HepG2 (cell line): Measurements from ENCODE around the gene COL8A2. TPM values are rescaled to one million over a fixed set of nuclear protein-coding genes. Genes with fewer than 3 reads are reported as not detected.

Experiments
- ATAC-seq: fragments of 200-7000 bp; cut with Tn5 transposase; 3 replicates; pipeline ENCODE4 v1.9.1; 2020; ENCODE audit warnings: mild to moderate bottlenecking, moderate library complexity
- BruUV-seq: library from RNA; stranded (reverse); fragments of 400-500 nt; replicated peaks from 2 replicates; lab custom pipeline; 2021; lab: Mats Ljungman, UMichigan
- CTCF ChIA-PET: fragments of 300-600 bp; formaldehyde crosslinking; extraction: SDS; loops from one replicate; lab custom pipeline; 2021; ENCODE audit warnings: low total read pairs, inconsistent platforms, low intra/inter-chr PET ratio; lab: Yijun Ruan, JAX
- POLR2A ChIA-PET: fragments of 350-600 bp; sonication (Branson Sonifier 250); formaldehyde crosslinking; loops from one replicate; lab custom pipeline; 2020; ENCODE audit warnings: antibody characterized with exemption, inconsistent platforms; lab: Yijun Ruan, JAX
- DNase-seq: peaks from one replicate; pipeline ENCODE4 v3.0.0-alpha.2; 2015; ENCODE audit warnings: low spot score
- FAIRE-seq: peaks from 3 replicates; lab custom pipeline; 2011; peaks lifted over from hg19 to GRCh38; lab: Jason Lieb, UNC
- H2AFZ ChIP-seq: one replicate; pipeline ENCODE4 v1.6.1; 2011; ENCODE audit warnings: low read length, inconsistent platforms
- H3K27ac ChIP-seq: fragments of 300-600 bp; 3 replicates; pipeline ENCODE4 v1.8.0; 2011; ENCODE audit warnings: mixed run types, mild to moderate bottlenecking, mixed read lengths, low read length, inconsistent platforms; ENCODE audit not compliant: insufficient read depth; ENCODE audit errors: extremely low read length
- H3K27me3 ChIP-seq, 2 experiments: fragments of 200-600 bp in 1 of 2; 2 replicates in 1 of 2; 3 replicates in 1 of 2; pipeline versions ENCODE4 v1.6.0 to v1.8.0; 2011; ENCODE audit warnings: low read length in 2 of 2, mild to moderate bottlenecking in 2 of 2, moderate library complexity in 2 of 2, inconsistent platforms in 1 of 2; ENCODE audit not compliant: insufficient read depth in 2 of 2, control insufficient read depth in 1 of 2
- H3K36me3 ChIP-seq, 2 experiments: fragments of 200-600 bp in 1 of 2; replicated peaks in 1 of 2; 2 replicates in 1 of 2; 3 replicates in 1 of 2; pipeline versions ENCODE4 v1.5.1 to v1.8.0; 2011; ENCODE audit warnings: low read length in 2 of 2, inconsistent platforms in 1 of 2; ENCODE audit not compliant: insufficient read depth in 2 of 2, control insufficient read depth in 1 of 2
- H3K4me1 ChIP-seq: 2 replicates; pipeline ENCODE4 v1.5.1; 2012; ENCODE audit warnings: low read length, inconsistent platforms; ENCODE audit not compliant: insufficient read depth
- H3K4me2 ChIP-seq: 2 replicates; pipeline ENCODE4 v1.6.0; 2011; ENCODE audit warnings: low read depth, low read length, inconsistent platforms
- H3K4me3 ChIP-seq, 3 experiments: fragments of 200-600 bp in 1 of 3; sonication (generic), shearing (Covaris generic) in 1 of 3; replicated peaks in 1 of 3; 2 replicates each; pipeline ENCODE4 v1.5.1; 2011 to 2016; ENCODE audit warnings: low read length in 3 of 3, inconsistent platforms in 2 of 3, low read depth in 2 of 3, mild to moderate bottlenecking in 2 of 3, control low read depth in 1 of 3, mixed read lengths in 1 of 3; ENCODE audit not compliant: insufficient read depth in 1 of 3
- H3K79me2 ChIP-seq: one replicate; pipeline ENCODE4 v1.6.1; 2011; ENCODE audit warnings: low read length, inconsistent platforms; ENCODE audit not compliant: insufficient read depth
- H3K9ac ChIP-seq: 2 replicates; pipeline ENCODE4 v1.6.0; 2011; ENCODE audit warnings: mild to moderate bottlenecking, low read depth, low read length, inconsistent platforms; ENCODE audit not compliant: insufficient read depth
- H3K9me3 ChIP-seq: 2 replicates; pipeline ENCODE4 v1.5.1; 2012; ENCODE audit warnings: mild to moderate bottlenecking, low read length
- H4K20me1 ChIP-seq: 2 replicates; pipeline ENCODE4 v1.6.0; 2011; ENCODE audit warnings: inconsistent platforms, mild to moderate bottlenecking, low read length, moderate library complexity; ENCODE audit not compliant: insufficient read depth
- ADNP ChIP-seq: sonication (generic); formaldehyde crosslinking; IDR thresholded peaks from 2 replicates; pipeline ENCODE4 v1.4.0; 2020; ENCODE audit warnings: missing genetic modification reagents
- ASH2L ChIP-seq: fragments of 300-600, 200-600 bp; sonication (generic); IDR thresholded peaks from 2 replicates; pipeline ENCODE4 v1.7.0; 2017; ENCODE audit warnings: low read depth, mild to moderate bottlenecking, moderate library complexity, mixed read lengths, low read length; ENCODE audit not compliant: insufficient read length
- HNRNPH1 ChIP-seq: fragments of 200-400 bp; formaldehyde crosslinking; optimal IDR thresholded peaks from 2 replicates; pipeline ENCODE3; 2017; ENCODE audit warnings: mild to moderate bottlenecking, low read depth, low read length
- HOXA3 ChIP-seq: sonication (generic); formaldehyde crosslinking; IDR thresholded peaks from 2 replicates; pipeline ENCODE4 v1.5.0; 2020; ENCODE audit warnings: missing genetic modification reagents
- NFKB2 ChIP-seq: sonication (generic); formaldehyde crosslinking; IDR thresholded peaks from 2 replicates; pipeline ENCODE4 v1.4.0; 2020; ENCODE audit warnings: missing genetic modification reagents, borderline replicate concordance
- NRL ChIP-seq: sonication (generic); formaldehyde crosslinking; IDR thresholded peaks from 2 replicates; pipeline ENCODE4 v1.5.0; 2020; ENCODE audit warnings: missing genetic modification reagents, mild to moderate bottlenecking, moderate library complexity, borderline replicate concordance
- ZMYM2 ChIP-seq: sonication (generic); formaldehyde crosslinking; IDR thresholded peaks from 2 replicates; pipeline ENCODE4 v1.8.0; 2022; ENCODE audit warnings: mild to moderate bottlenecking, missing genetic modification reagents
- ZNF337 ChIP-seq: sonication (generic); formaldehyde crosslinking; IDR thresholded peaks from 2 replicates; pipeline ENCODE4 v1.5.1; 2020; ENCODE audit warnings: missing genetic modification reagents, low read depth, mild to moderate bottlenecking, borderline replicate concordance
- ZNF350 ChIP-seq: sonication (generic); formaldehyde crosslinking; IDR thresholded peaks from 2 replicates; pipeline ENCODE4 v1.4.0; 2020; ENCODE audit warnings: mild to moderate bottlenecking, low read depth, missing genetic modification reagents, borderline replicate concordance
- ZNF446 ChIP-seq: sonication (generic); formaldehyde crosslinking; IDR thresholded peaks from 2 replicates; pipeline ENCODE4 v1.5.0; 2020; ENCODE audit warnings: mild to moderate bottlenecking, missing genetic modification reagents
- ZNF546 ChIP-seq: sonication (generic); formaldehyde crosslinking; conservative IDR thresholded peaks from 2 replicates; pipeline ENCODE4 v1.8.1; 2023; ENCODE audit warnings: mild to moderate bottlenecking, missing genetic modification reagents
- ZNF615 ChIP-seq: sonication (generic); formaldehyde crosslinking; IDR thresholded peaks from 2 replicates; pipeline ENCODE4 v1.5.0; 2020; ENCODE audit warnings: mild to moderate bottlenecking, missing genetic modification reagents, borderline replicate concordance
- WGBS: methylation state at CpG from one replicate; pipeline ENCODE4 v1.1.6; 2017; ENCODE audit warnings: low lambda C conversion rate; 5-methylcytosine and 5-hydroxymethylcytosine counted together
- in situ Hi-C: cut with HindIII; loops from 2 replicates; pipeline ENCODE4 v1.10.0; 2017; ENCODE audit warnings: low pct_unique_long_range_greater_than_20kb; ENCODE audit not compliant: extremely low pct_ligation_motif_present
- intact Hi-C: fragments of 100-400 bp; cut with micrococcal nuclease; formaldehyde crosslinking; loops from one replicate; pipeline ENCODE4 v1.10.0; 2022; ENCODE audit not compliant: unreplicated experiment
- polyA plus RNA-seq, 8 experiments: library from polyadenylated mRNA; depleted of rRNA in 3 of 8; stranded (reverse) in 7 of 8; unstranded in 1 of 8; fragments of >200 nt; fragmentation: Illumina TruSeq in 4 of 8; extraction: Trizol in 4 of 8; gene quantifications; 2 replicates each; pipeline versions ENCODE4 v1.2.1 to v1.2.3, GENCODE V29; 2011 to 2016; ENCODE audit warnings: low read depth in 4 of 8, missing spikeins in 1 of 8, mixed read lengths in 1 of 8; ENCODE audit not compliant: insufficient read depth in 1 of 8
- total RNA-seq, 5 experiments: library from RNA; depleted of rRNA; stranded (reverse); fragments of >200 nt; fragmentation: Illumina TruSeq; extraction: Trizol; gene quantifications; 2 replicates each; pipeline ENCODE4 v1.2.3, GENCODE V29; 2016; ENCODE audit warnings: low read depth in 1 of 5
- TF ChIP-seq, protein P1 (sequence below): sonication (generic); formaldehyde crosslinking; IDR thresholded peaks from 2 replicates; pipeline ENCODE4 v1.9.0; 2021; ENCODE audit warnings: missing genetic modification reagents, borderline replicate concordance
- TF ChIP-seq, protein P2 (sequence below): sonication (generic); formaldehyde crosslinking; IDR thresholded peaks from 2 replicates; pipeline ENCODE4 v1.4.0; 2020; ENCODE audit warnings: missing genetic modification reagents, borderline replicate concordance

COL8A2 gene
- total and polyA plus RNA-seq, 2 of the 13 experiments (the other 11 are each of a cell fraction or from before 2014, with no cell fraction given): 0.13 to 0.24 TPM

DNA sequence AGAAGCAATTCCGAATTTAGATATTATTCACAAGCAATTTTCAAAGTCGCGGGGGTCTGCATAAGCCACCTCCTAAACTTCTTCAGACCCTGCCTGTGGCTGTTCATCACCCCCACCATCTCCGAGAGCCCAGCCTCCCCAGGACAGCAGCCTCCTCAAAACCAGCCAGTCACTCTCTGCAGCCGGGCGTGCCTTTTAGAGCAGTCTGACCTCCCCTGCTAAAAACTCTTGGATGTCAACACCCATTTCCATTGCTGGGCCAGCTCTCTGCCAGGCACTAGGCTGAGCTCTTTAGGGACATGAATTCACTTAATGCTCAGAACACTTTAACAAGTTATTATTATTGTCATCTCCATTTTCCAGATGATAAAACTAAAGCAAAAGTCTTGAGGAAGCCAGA is 24.6 kb downstream of the COL8A2 start:
- TF ChIP-seq ZNF546 (CRISPR knock-in tag): no peak
- TF ChIP-seq HNRNPH1: no peak
- TF ChIP-seq ASH2L: no peak
- TF ChIP-seq ZNF446: no peak
- no peak for TF ChIP-seq ZNF337 (CRISPR knock-in tag)
- TF ChIP-seq NFKB2: 0 out of 2 replicates have a peak, but pooled peaks have one; percentile 6
- TF ChIP-seq, all 625 proteins: peak for 1
- H4K20me1 ChIP-seq: no peaks in the 10 kb centered on the region
- H3K4me2 ChIP-seq: no peak overlapping the region
- ATAC-seq (no peak), FAIRE-seq (no peak), DNase-seq (no peak)
- no TSS peak for BruUV-seq
- no peaks in the 10 kb centered on the region for H3K9me3 ChIP-seq
- H3K4me3 ChIP-seq: no peak overlapping the region
- peaks cover 1 to 8% of the 10 kb centered on the region in 2 experiments; a peak in 4 of 5 replicates for H3K36me3 ChIP-seq
- in situ Hi-C loops (no loop called here), intact Hi-C loops (loop anchor here (1.0 kb wide), 1 partner anchor 88 kb away; no protein-coding TSS in a partner anchor)
- POLR2A ChIA-PET: no interaction called here
- 64% methylated on average over 6 of the region's 6 CpGs for WGBS
- H3K79me2 ChIP-seq: no peaks in the 10 kb centered on the region
- no peak overlapping the region for H3K27ac ChIP-seq
- H3K27me3 ChIP-seq: no peaks in the 10 kb centered on the region
- no peak overlapping the region for H2AFZ ChIP-seq
- no peak overlapping the region for H3K9ac ChIP-seq
- CTCF ChIA-PET: interaction anchor here (2.6 to 5.0 kb wide), 2 partner anchors 34 to 87 kb away, joined by 34 to 104 read pairs; no protein-coding TSS in a partner anchor
- peaks cover 33% of the 10 kb centered on the region for H3K4me1 ChIP-seq

DNA sequence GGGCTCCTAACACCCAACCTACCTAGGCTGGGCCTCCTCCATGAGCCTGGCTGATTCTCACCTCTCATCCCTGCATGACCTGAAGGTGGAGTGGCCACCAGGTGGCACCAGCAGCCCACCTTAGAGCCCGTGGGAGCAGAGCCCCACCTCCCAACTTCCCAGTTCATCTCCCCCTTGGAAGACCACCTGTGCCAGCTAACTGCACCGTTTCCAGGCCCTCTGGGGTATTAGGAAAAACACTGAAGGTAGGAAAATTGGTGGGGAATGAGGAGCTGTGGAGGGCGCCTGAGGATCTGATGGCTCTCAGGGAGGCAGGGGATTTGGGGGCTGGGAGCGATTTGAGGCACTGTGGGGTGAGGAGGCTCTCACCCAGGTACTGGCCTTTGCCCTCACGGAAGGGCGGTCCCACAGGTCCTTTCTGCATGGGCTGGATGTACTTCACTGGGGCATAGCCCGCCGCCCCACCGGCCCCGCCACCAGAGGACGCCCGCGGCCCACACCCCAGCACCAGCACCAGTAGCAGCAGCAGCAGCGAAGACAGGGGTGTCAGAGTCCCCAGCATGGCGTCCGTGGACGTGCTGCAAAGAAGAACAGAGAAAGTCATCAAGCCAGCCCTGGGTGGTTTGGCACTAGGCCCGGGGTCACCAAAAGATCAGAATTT is 25.2 kb downstream of the COL8A2 start:
- 5% methylated on average over 9 of the region's 18 CpGs for WGBS
- H4K20me1 ChIP-seq: no peaks in the 10 kb centered on the region
- DNase-seq: peak; percentile 73
- peak; percentile 74 for FAIRE-seq
- BruUV-seq: no TSS peak
- H3K4me3 ChIP-seq: peak overlapping the region in 2 of 3 experiments; percentile 42 to 60; a peak in 3 of 6 replicates
- H3K36me3 ChIP-seq: peaks cover 3 to 11% of the 10 kb centered on the region in 2 experiments; a peak in 4 of 5 replicates
- POLR2A ChIA-PET: no interaction called here
- no peaks in the 10 kb centered on the region for H3K9me3 ChIP-seq
- no peak overlapping the region for H2AFZ ChIP-seq
- H3K79me2 ChIP-seq: no peaks in the 10 kb centered on the region
- in situ Hi-C loops: loop anchor here (5.0 kb wide), 1 partner anchor 32 kb away; no protein-coding TSS in a partner anchor
- H3K27ac ChIP-seq: no peak overlapping the region
- intact Hi-C loops: loop anchor here (1.0 to 5.0 kb wide), 3 partner anchors 34 to 187 kb away; no protein-coding TSS in a partner anchor
- peak; percentile 86 for ATAC-seq
- H3K4me1 ChIP-seq: peaks cover 29% of the 10 kb centered on the region; the same call in 1 of the 2 replicates
- peak overlapping the region; percentile 63; the same call in 1 of the 2 replicates for H3K9ac ChIP-seq
- H3K4me2 ChIP-seq: peak overlapping the region; percentile 69
- CTCF ChIA-PET: interaction anchor here (0.6 to 5.0 kb wide), 5 partner anchors 34 to 185 kb away, joined by 3 to 104 read pairs (median 3); no protein-coding TSS in a partner anchor
- no peaks in the 10 kb centered on the region for H3K27me3 ChIP-seq
- TF ChIP-seq ADNP (CRISPR knock-in tag) (0 out of 2 replicates have a peak, but pooled peaks have one; percentile 57), NRL (peak; percentile 18; the same call in 1 of the 2 replicates), ZNF615 (CRISPR knock-in tag) (no peak), ZMYM2 (peak; percentile 71; the same call in 1 of the 2 replicates), ZNF350 (CRISPR knock-in tag) (peak; percentile 54; the same call in 1 of the 2 replicates), HOXA3 (CRISPR knock-in tag) (no peak; the same call in 1 of the 2 replicates)
- TF ChIP-seq, protein P1, sequence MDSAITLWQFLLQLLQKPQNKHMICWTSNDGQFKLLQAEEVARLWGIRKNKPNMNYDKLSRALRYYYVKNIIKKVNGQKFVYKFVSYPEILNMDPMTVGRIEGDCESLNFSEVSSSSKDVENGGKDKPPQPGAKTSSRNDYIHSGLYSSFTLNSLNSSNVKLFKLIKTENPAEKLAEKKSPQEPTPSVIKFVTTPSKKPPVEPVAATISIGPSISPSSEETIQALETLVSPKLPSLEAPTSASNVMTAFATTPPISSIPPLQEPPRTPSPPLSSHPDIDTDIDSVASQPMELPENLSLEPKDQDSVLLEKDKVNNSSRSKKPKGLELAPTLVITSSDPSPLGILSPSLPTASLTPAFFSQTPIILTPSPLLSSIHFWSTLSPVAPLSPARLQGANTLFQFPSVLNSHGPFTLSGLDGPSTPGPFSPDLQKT: no peak
- TF ChIP-seq, protein P2, sequence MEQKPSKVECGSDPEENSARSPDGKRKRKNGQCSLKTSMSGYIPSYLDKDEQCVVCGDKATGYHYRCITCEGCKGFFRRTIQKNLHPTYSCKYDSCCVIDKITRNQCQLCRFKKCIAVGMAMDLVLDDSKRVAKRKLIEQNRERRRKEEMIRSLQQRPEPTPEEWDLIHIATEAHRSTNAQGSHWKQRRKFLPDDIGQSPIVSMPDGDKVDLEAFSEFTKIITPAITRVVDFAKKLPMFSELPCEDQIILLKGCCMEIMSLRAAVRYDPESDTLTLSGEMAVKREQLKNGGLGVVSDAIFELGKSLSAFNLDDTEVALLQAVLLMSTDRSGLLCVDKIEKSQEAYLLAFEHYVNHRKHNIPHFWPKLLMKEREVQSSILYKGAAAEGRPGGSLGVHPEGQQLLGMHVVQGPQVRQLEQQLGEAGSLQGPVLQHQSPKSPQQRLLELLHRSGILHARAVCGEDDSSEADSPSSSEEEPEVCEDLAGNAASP: peak; percentile 39; the same call in 1 of the 2 replicates
